ENCODE results near the gene USP13.
"Not testable (repeated sequence)": the region's sequence is repeated elsewhere in the genome, so short reads cannot be mapped to it uniquely, and the experiment has no call there.

USP13 gene

GRCh38 chr3:179775416-179776122 lies 122.7 kb downstream of the USP13 start:
- DNase-seq (ENCODE audit: insufficient read length, low spot score) (no peak), FAIRE-seq (no peak)

GRCh38 chr3:179782841-179783240 lies 130.0 kb downstream of the USP13 start:
- not testable (repeated sequence) for FAIRE-seq; DNase-seq (ENCODE audit: insufficient read length, low spot score)

GRCh38 chr3:179788996-179789395 lies 136.2 kb downstream of the USP13 start:
- FAIRE-seq = no peak

GRCh38 chr3:179791793-179792192 lies 139.0 kb downstream of the USP13 start:
- FAIRE-seq (no peak), DNase-seq (ENCODE audit: insufficient read length, low spot score) (no peak)

More at GRCh38 chr3:179788996-179789395, 136.2 kb downstream of the USP13 start:
- no peak for DNase-seq (ENCODE audit: insufficient read length, low spot score)

GRCh38 chr3:179794355-179794754 lies 141.5 kb downstream of the USP13 start:
- FAIRE-seq = no peak
- DNase-seq (ENCODE audit: insufficient read length, low spot score) = no peak

GRCh38 chr3:179796421-179796820 lies 143.6 kb downstream of the USP13 start:
- FAIRE-seq (no peak), DNase-seq (ENCODE audit: insufficient read length, low spot score) (no peak)

GRCh38 chr3:179797192-179797591 lies 144.4 kb downstream of the USP13 start:
- FAIRE-seq = no peak
- no peak for DNase-seq (ENCODE audit: insufficient read length, low spot score)

GRCh38 chr3:179801263-179801662 lies 148.4 kb downstream of the USP13 start:
- DNase-seq (ENCODE audit: insufficient read length, low spot score) = no peak
- FAIRE-seq = no peak

- DNase-seq (ENCODE audit: insufficient read length, low spot score) (no peak), FAIRE-seq (no peak)
Observed at GRCh38 chr3:179801856-179802255, 149.0 kb downstream of the USP13 start.

- no peak for FAIRE-seq
Observed at GRCh38 chr3:179806177-179806576, 153.3 kb downstream of the USP13 start.

GRCh38 chr3:179807588-179807987 lies 154.7 kb downstream of the USP13 start:
- DNase-seq (ENCODE audit: insufficient read length, low spot score) (no peak), FAIRE-seq (no peak)

More at GRCh38 chr3:179806177-179806576, 153.3 kb downstream of the USP13 start:
- no peak for DNase-seq (ENCODE audit: insufficient read length, low spot score)

GRCh38 chr3:179809639-179810038 lies 156.8 kb downstream of the USP13 start:
- FAIRE-seq (no peak), DNase-seq (ENCODE audit: insufficient read length, low spot score) (no peak)

GRCh38 chr3:179811321-179812095 lies 158.7 kb downstream of the USP13 start:
- DNase-seq (ENCODE audit: insufficient read length, low spot score) (peak; percentile 65), FAIRE-seq (no peak)

GRCh38 chr3:179812096-179812382 lies 159.2 kb downstream of the USP13 start:
- FAIRE-seq = no peak

GRCh38 chr3:179819379-179819778 lies 166.5 kb downstream of the USP13 start:
- FAIRE-seq (no peak), DNase-seq (ENCODE audit: insufficient read length, low spot score) (no peak)

More at GRCh38 chr3:179812096-179812382, 159.2 kb downstream of the USP13 start:
- no peak for DNase-seq (ENCODE audit: insufficient read length, low spot score)

GRCh38 chr3:179822296-179822695 lies 169.5 kb downstream of the USP13 start:
- DNase-seq (ENCODE audit: insufficient read length, low spot score) (no peak), FAIRE-seq (no peak)

- FAIRE-seq = no peak
- no peak for DNase-seq (ENCODE audit: insufficient read length, low spot score)
Observed at GRCh38 chr3:179825527-179826246, 172.8 kb downstream of the USP13 start.

GRCh38 chr3:179826247-179826637 lies 173.4 kb downstream of the USP13 start:
- no peak for DNase-seq (ENCODE audit: insufficient read length, low spot score)
- no peak for FAIRE-seq

GRCh38 chr3:179828738-179829137 lies 175.9 kb downstream of the USP13 start:
- DNase-seq (ENCODE audit: insufficient read length, low spot score) = no peak
- FAIRE-seq = no peak

GRCh38 chr3:179829401-179829800 lies 176.6 kb downstream of the USP13 start:
- DNase-seq (ENCODE audit: insufficient read length, low spot score) (no peak), FAIRE-seq (no peak)

GRCh38 chr3:179832333-179832854 lies 179.6 kb downstream of the USP13 start:
- DNase-seq (ENCODE audit: insufficient read length, low spot score) (no peak), FAIRE-seq (peak; percentile 73)

Data from HTR-8/SVneo (cell line).